IPS-18c (cell line): ENCODE measurements around the gene FOXP1.

ENCODE experiments used
- H3K4me3 ChIP-seq: 2 replicates; pipeline ENCODE4 v1.7.0; 2013; ENCODE audit warnings: low read depth, mild to moderate bottlenecking, low read length, moderate library complexity; ENCODE audit not compliant: insufficient read depth
- H3K9me3 ChIP-seq: one replicate; pipeline ENCODE4 v1.6.1; 2013; ENCODE audit warnings: mild to moderate bottlenecking, low read length, moderate library complexity; ENCODE audit not compliant: control insufficient read depth, insufficient read depth

Gene FOXP1

GRCh38 chr3:71088019-71088708 is 495.4 kb downstream of the FOXP1 start:
- H3K9me3 ChIP-seq, result no peaks in the 10 kb centered on the region
- no peak overlapping the region for H3K4me3 ChIP-seq

GRCh38 chr3:71087143-71088018 is 496.1 kb downstream of the FOXP1 start:
- Histone ChIP-seq H3K9me3 (no peaks in the 10 kb centered on the region), H3K4me3 (no peak overlapping the region)

GRCh38 chr3:71086777-71087142 is 496.8 kb downstream of the FOXP1 start:
- Histone ChIP-seq H3K4me3 (no peak overlapping the region), H3K9me3 (no peaks in the 10 kb centered on the region)

- H3K4me3 ChIP-seq, result no peak overlapping the region
These were observed 499.8 kb downstream of the FOXP1 start for GRCh38 chr3:71083726-71084131.

GRCh38 chr3:71082833-71083232 is 500.7 kb downstream of the FOXP1 start:
- H3K9me3 ChIP-seq, result no peaks in the 10 kb centered on the region
- no peak overlapping the region for H3K4me3 ChIP-seq

More at GRCh38 chr3:71083726-71084131, 499.8 kb downstream of the FOXP1 start:
- H3K9me3 ChIP-seq, result no peaks in the 10 kb centered on the region

- Histone ChIP-seq H3K4me3 (no peak overlapping the region), H3K9me3 (no peaks in the 10 kb centered on the region)
These were observed 502.9 kb downstream of the FOXP1 start for GRCh38 chr3:71080517-71081083.

- Histone ChIP-seq H3K9me3 (no peaks in the 10 kb centered on the region), H3K4me3 (no peak overlapping the region)
These were observed 504.6 kb downstream of the FOXP1 start for GRCh38 chr3:71078723-71079525.

- Histone ChIP-seq H3K4me3 (no peak overlapping the region), H3K9me3 (no peaks in the 10 kb centered on the region)
These were observed 505.3 kb downstream of the FOXP1 start for GRCh38 chr3:71078199-71078598.

- Histone ChIP-seq H3K4me3 (no peak overlapping the region), H3K9me3 (no peaks in the 10 kb centered on the region)
These were observed 506.5 kb downstream of the FOXP1 start for GRCh38 chr3:71077070-71077469.

- H3K4me3 ChIP-seq, result no peak overlapping the region
- H3K9me3 ChIP-seq, result no peaks in the 10 kb centered on the region
These were observed 507.0 kb downstream of the FOXP1 start for GRCh38 chr3:71076361-71077002.

GRCh38 chr3:71075494-71075893 is 508.0 kb downstream of the FOXP1 start:
- Histone ChIP-seq H3K4me3 (no peak overlapping the region), H3K9me3 (no peaks in the 10 kb centered on the region)

GRCh38 chr3:71074423-71074822 is 509.1 kb downstream of the FOXP1 start:
- Histone ChIP-seq H3K4me3 (no peak overlapping the region), H3K9me3 (no peaks in the 10 kb centered on the region)

- H3K4me3 ChIP-seq, result no peak overlapping the region
- no peaks in the 10 kb centered on the region for H3K9me3 ChIP-seq
These were observed 510.5 kb downstream of the FOXP1 start for GRCh38 chr3:71072986-71073385.

GRCh38 chr3:71072287-71072686 is 511.2 kb downstream of the FOXP1 start:
- Histone ChIP-seq H3K4me3 (no peak overlapping the region), H3K9me3 (no peaks in the 10 kb centered on the region)

GRCh38 chr3:71070497-71071463 is 512.7 kb downstream of the FOXP1 start:
- H3K4me3 ChIP-seq, result no peak overlapping the region
- H3K9me3 ChIP-seq, result no peaks in the 10 kb centered on the region

GRCh38 chr3:71069797-71070196 is 513.7 kb downstream of the FOXP1 start:
- H3K4me3 ChIP-seq, result no peak overlapping the region

More at GRCh38 chr3:71069797-71070196, 513.7 kb downstream of the FOXP1 start:
- no peaks in the 10 kb centered on the region for H3K9me3 ChIP-seq
